A549 (cell line): ENCODE results near the gene C1QL3. TPM values are rescaled to one million over a fixed set of nuclear protein-coding genes. Genes with fewer than 3 reads are reported as not detected.

Source experiments
- ATAC-seq, 2 experiments: fragments of 200-7000 bp in 1 of 2; fragments of >200 bp in 1 of 2; cut with Nextera tagmentation in 1 of 2; cut with Tn5 transposase in 1 of 2; 3 replicates each; pipeline versions ENCODE4 v1.8.0 to v1.9.1; 2018 to 2020; ENCODE audit warnings: mild to moderate bottlenecking in 1 of 2, moderate library complexity in 1 of 2
- CTCF ChIA-PET: fragments of 300-600 bp; sonication (Branson Sonifier 250); formaldehyde crosslinking; extraction: SDS; loops from one replicate; lab custom pipeline; 2021; ENCODE audit warnings: antibody characterized with exemption, inconsistent platforms; lab: Yijun Ruan, JAX
- POLR2A ChIA-PET: fragments of 350-600 bp; formaldehyde crosslinking; extraction: SDS; loops from one replicate; lab custom pipeline; 2021; ENCODE audit warnings: antibody characterized with exemption, inconsistent platforms; lab: Yijun Ruan, JAX
- DNase-seq, 2 experiments: peaks; one replicate each; pipeline versions ENCODE4 v3.0.0 to v3.0.0-alpha.2; 2011 to 2016; ENCODE audit warnings: low read depth in 1 of 2, low spot score in 1 of 2
- FAIRE-seq: peaks from 2 replicates; lab custom pipeline; 2011; peaks lifted over from hg19 to GRCh38; lab: Jason Lieb, UNC
- H3K27ac ChIP-seq, 2 experiments: fragments of >200 bp; sonication (Bioruptor Twin); formaldehyde crosslinking; 3 replicates each; pipeline ENCODE4 v1.5.1; 2016 to 2017
- H3K4me1 ChIP-seq: fragments of >200 bp; sonication (Bioruptor Twin); formaldehyde crosslinking; 3 replicates; pipeline ENCODE4 v1.6.1; 2016
- H3K4me2 ChIP-seq: fragments of >200 bp; sonication (Bioruptor Twin); formaldehyde crosslinking; 3 replicates; pipeline ENCODE4 v1.6.1; 2016
- H3K4me3 ChIP-seq: fragments of >200 bp; sonication (Bioruptor Twin); formaldehyde crosslinking; 3 replicates; pipeline ENCODE4 v1.5.1; 2016
- H3K9me3 ChIP-seq: fragments of >200 bp; sonication (Bioruptor Twin); formaldehyde crosslinking; 3 replicates; pipeline ENCODE4 v1.6.1; 2016
- CBX2 ChIP-seq: fragments of 200-600 bp; sonication (generic); IDR thresholded peaks from 2 replicates; pipeline ENCODE4 v1.6.1; 2016; ENCODE audit warnings: low read depth, mild to moderate bottlenecking, borderline replicate concordance
- CHD2 ChIP-seq: fragments of 150-350 bp; IDR thresholded peaks from 2 replicates; pipeline ENCODE4 v1.6.1; 2014; ENCODE audit warnings: low read length; ENCODE audit not compliant: partially characterized antibody
- ESRRA ChIP-seq: fragments of 150-350 bp; IDR thresholded peaks from 2 replicates; pipeline ENCODE4 v1.6.1; 2014; ENCODE audit warnings: mild to moderate bottlenecking, low read length, borderline replicate concordance
- FOSB ChIP-seq: fragments of 250-450 bp; sonication (Bioruptor Pico); IDR thresholded peaks from 2 replicates; pipeline ENCODE4 v1.5.0; 2020; ENCODE audit warnings: mild to moderate bottlenecking, moderate library complexity
- FOXS1 ChIP-seq: fragments of 250-450 bp; sonication (Bioruptor Pico); IDR thresholded peaks from 2 replicates; pipeline ENCODE4 v1.5.0; 2020; ENCODE audit warnings: mild to moderate bottlenecking, moderate library complexity
- HDAC2 ChIP-seq: fragments of 200-600 bp; sonication (generic); IDR thresholded peaks from 2 replicates; pipeline ENCODE4 v1.6.1; 2016
- HEYL ChIP-seq: fragments of 250-450 bp; sonication (Bioruptor Pico); IDR thresholded peaks from 2 replicates; pipeline ENCODE4 v1.8.0; 2021; ENCODE audit warnings: mild to moderate bottlenecking, moderate library complexity
- HOXA7 ChIP-seq: fragments of 250-450 bp; sonication (Bioruptor Pico); IDR thresholded peaks from 2 replicates; pipeline ENCODE4 v1.5.0; 2020; ENCODE audit warnings: mild to moderate bottlenecking, moderate library complexity
- HOXB5 ChIP-seq: fragments of 250-450 bp; sonication (Bioruptor Pico); IDR thresholded peaks from 2 replicates; pipeline ENCODE4 v1.5.0; 2020; ENCODE audit warnings: mild to moderate bottlenecking, moderate library complexity
- JUN ChIP-seq, 2 experiments: fragments of >200 bp; sonication (Bioruptor Twin); formaldehyde crosslinking; IDR thresholded peaks; 2 replicates in 1 of 2; 3 replicates in 1 of 2; pipeline ENCODE4 v1.6.1; 2016 to 2017
- JUNB ChIP-seq: fragments of >200 bp; sonication (Bioruptor Twin); formaldehyde crosslinking; IDR thresholded peaks from 2 replicates; pipeline ENCODE4 v1.6.1; 2016
- KDM1A ChIP-seq: fragments of 200-600 bp; sonication (generic); IDR thresholded peaks from 2 replicates; pipeline ENCODE4 v1.6.1; 2016; ENCODE audit warnings: low read depth, mild to moderate bottlenecking
- RAD21 ChIP-seq, 2 experiments: fragments of >200 bp in 1 of 2; sonication (Bioruptor Twin) in 1 of 2; formaldehyde crosslinking in 1 of 2; IDR thresholded peaks in 1 of 2; conservative IDR thresholded peaks in 1 of 2; 2 replicates in 1 of 2; 3 replicates in 1 of 2; pipeline ENCODE4 v1.6.1; 2012 to 2018; ENCODE audit warnings: inconsistent platforms in 1 of 2
- RCOR1 ChIP-seq: fragments of 150-350 bp; IDR thresholded peaks from 2 replicates; pipeline ENCODE4 v1.6.1; 2014; ENCODE audit warnings: antibody characterized with exemption, low read length, low read depth
- SMC3 ChIP-seq: fragments of >200 bp; sonication (Bioruptor Twin); formaldehyde crosslinking; IDR thresholded peaks from 3 replicates; pipeline ENCODE4 v1.6.1; 2018; ENCODE audit warnings: inconsistent platforms
- SREBF2 ChIP-seq: fragments of 450-650 bp; IDR thresholded peaks from 2 replicates; pipeline ENCODE4 v1.6.1; 2014; ENCODE audit warnings: mild to moderate bottlenecking, moderate library complexity
- TFCP2L1 ChIP-seq: fragments of 250-450 bp; sonication (Bioruptor Pico); IDR thresholded peaks from 2 replicates; pipeline ENCODE4 v1.5.0; 2021; ENCODE audit warnings: mild to moderate bottlenecking
- TP53 ChIP-seq: fragments of 250-450 bp; sonication (Bioruptor Pico); IDR thresholded peaks from 2 replicates; pipeline ENCODE4 v1.5.0; 2021; ENCODE audit warnings: mild to moderate bottlenecking, moderate library complexity
- ZC3H11A ChIP-seq: fragments of 450-650 bp; IDR thresholded peaks from 2 replicates; pipeline ENCODE4 v1.6.1; 2014; ENCODE audit warnings: antibody characterized with exemption, mild to moderate bottlenecking
- ZSCAN20 ChIP-seq: fragments of 250-450 bp; sonication (Bioruptor Pico); IDR thresholded peaks from 2 replicates; pipeline ENCODE4 v1.8.0; 2022; ENCODE audit warnings: mild to moderate bottlenecking, moderate library complexity
- WGBS: methylation state at CpG from one replicate; pipeline ENCODE4 v1.1.6; 2017; ENCODE audit errors: missing lambda C conversion rate; 5-methylcytosine and 5-hydroxymethylcytosine counted together
- polyA plus RNA-seq, 4 experiments: library from polyadenylated mRNA; depleted of rRNA in 3 of 4; stranded (reverse); fragments of >200 nt; fragmentation: RNase III in 1 of 4; extraction: RNeasy Plus Mini Kit Qiagen cat#74134 plus additional on column Dnase treatment in 1 of 4; gene quantifications; 2 replicates in 3 of 4; 3 replicates in 1 of 4; pipeline ENCODE4 v1.2.3, GENCODE V29; 2011 to 2017
- TF ChIP-seq, protein P1 (sequence below): fragments of >200 bp; sonication (Bioruptor Twin); formaldehyde crosslinking; IDR thresholded peaks from 2 replicates; pipeline ENCODE4 v1.6.1; 2016
- TF ChIP-seq, protein P2 (sequence below): fragments of 250-450 bp; sonication (Bioruptor Pico); IDR thresholded peaks from 2 replicates; pipeline ENCODE4 v1.5.0; 2021; ENCODE audit warnings: mild to moderate bottlenecking, moderate library complexity, borderline replicate concordance
- TF ChIP-seq, protein P3 (sequence below): IDR thresholded peaks from 2 replicates; pipeline ENCODE4 v1.6.1; 2012
- TF ChIP-seq, protein P4 (sequence below): IDR thresholded peaks from 2 replicates; pipeline ENCODE4 v1.6.1; 2012; ENCODE audit warnings: low read depth, borderline replicate concordance
- TF ChIP-seq, protein P5 (sequence below): IDR thresholded peaks from 2 replicates; pipeline ENCODE4 v1.6.1; 2012
- TF ChIP-seq, protein P6 (sequence below): fragments of 150-350 bp; IDR thresholded peaks from 2 replicates; pipeline ENCODE4 v1.6.1; 2014; ENCODE audit warnings: low read depth, mild to moderate bottlenecking, low read length
- TF ChIP-seq, protein P7 (sequence below): fragments of 450-650 bp; IDR thresholded peaks from 2 replicates; pipeline ENCODE4 v1.6.1; 2014; ENCODE audit warnings: antibody characterized with exemption

The C1QL3 gene
- polyA plus RNA-seq, 2 of the 4 experiments (the other 2 are of a cell fraction): not detected

DNA sequence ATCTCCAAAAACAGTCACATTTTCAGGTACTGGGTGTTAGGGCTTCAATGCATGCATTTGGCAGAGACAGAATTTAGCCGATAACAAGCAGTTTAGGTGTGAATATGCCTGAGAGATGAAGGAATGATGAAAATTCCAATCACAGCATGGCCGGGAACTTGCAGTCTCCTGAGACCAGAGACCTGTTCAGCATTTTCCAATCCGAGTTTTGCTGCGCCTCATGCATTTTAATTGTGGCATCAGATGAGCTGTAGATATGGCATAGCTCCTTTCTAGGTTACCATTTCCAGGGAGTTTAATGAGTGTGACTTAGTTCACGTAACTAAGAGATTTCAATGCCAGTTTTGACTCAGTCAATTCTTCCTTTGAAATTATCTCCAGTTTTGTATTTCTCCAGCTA, 14.5 kb upstream of the C1QL3 start:
- 80% methylated on average over 5 of the region's 5 CpGs for WGBS
- ATAC-seq: no peak

DNA sequence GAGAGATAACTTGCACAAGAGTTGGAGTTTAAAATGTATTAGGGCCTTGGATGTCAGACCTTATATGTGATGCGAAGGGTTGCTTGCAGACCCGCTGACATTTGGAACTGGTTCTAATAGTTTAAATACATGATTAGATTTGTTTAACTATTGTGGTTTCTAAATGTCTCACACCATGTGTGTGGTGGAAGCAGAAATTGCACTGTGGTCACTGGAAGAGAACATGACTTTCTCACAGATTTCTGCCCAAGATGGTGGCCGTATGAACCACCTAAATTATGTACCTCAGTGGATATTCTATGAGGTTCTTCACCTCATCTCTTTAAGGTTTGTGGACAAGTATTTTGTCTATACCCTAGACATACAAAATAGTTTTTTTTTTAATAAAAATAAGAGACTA, 8.2 kb upstream of the C1QL3 start:
- TF ChIP-seq SREBF2 (no peak), FOXS1 (CRISPR knock-in tag) (no peak), ZC3H11A (no peak), TFCP2L1 (CRISPR knock-in tag) (no peak), ESRRA (no peak), FOSB (CRISPR knock-in tag) (no peak), HOXA7 (CRISPR knock-in tag) (no peak), TP53 (CRISPR knock-in tag) (no peak), CBX2 (no peak), ZSCAN20 (CRISPR knock-in tag) (no peak), JUNB (no peak)
- TF ChIP-seq, protein P1, sequence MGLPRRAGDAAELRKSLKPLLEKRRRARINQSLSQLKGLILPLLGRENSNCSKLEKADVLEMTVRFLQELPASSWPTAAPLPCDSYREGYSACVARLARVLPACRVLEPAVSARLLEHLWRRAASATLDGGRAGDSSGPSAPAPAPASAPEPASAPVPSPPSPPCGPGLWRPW: no peak
- TF ChIP-seq, protein P2, sequence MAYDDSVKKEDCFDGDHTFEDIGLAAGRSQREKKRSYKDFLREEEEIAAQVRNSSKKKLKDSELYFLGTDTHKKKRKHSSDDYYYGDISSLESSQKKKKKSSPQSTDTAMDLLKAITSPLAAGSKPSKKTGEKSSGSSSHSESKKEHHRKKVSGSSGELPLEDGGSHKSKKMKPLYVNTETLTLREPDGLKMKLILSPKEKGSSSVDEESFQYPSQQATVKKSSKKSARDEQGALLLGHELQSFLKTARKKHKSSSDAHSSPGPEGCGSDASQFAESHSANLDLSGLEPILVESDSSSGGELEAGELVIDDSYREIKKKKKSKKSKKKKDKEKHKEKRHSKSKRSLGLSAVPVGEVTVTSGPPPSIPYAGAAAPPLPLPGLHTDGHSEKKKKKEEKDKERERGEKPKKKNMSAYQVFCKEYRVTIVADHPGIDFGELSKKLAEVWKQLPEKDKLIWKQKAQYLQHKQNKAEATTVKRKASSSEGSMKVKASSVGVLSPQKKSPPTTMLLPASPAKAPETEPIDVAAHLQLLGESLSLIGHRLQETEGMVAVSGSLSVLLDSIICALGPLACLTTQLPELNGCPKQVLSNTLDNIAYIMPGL: no peak
- TF ChIP-seq, protein P3, sequence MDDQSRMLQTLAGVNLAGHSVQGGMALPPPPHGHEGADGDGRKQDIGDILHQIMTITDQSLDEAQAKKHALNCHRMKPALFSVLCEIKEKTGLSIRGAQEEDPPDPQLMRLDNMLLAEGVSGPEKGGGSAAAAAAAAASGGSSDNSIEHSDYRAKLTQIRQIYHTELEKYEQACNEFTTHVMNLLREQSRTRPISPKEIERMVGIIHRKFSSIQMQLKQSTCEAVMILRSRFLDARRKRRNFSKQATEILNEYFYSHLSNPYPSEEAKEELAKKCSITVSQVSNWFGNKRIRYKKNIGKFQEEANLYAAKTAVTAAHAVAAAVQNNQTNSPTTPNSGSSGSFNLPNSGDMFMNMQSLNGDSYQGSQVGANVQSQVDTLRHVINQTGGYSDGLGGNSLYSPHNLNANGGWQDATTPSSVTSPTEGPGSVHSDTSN: no peak
- TF ChIP-seq, protein P4, sequence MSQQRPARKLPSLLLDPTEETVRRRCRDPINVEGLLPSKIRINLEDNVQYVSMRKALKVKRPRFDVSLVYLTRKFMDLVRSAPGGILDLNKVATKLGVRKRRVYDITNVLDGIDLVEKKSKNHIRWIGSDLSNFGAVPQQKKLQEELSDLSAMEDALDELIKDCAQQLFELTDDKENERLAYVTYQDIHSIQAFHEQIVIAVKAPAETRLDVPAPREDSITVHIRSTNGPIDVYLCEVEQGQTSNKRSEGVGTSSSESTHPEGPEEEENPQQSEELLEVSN: no peak
- FAIRE-seq (no peak), DNase-seq (no peak), ATAC-seq (no peak)
- H3K9me3 ChIP-seq: no peaks in the 10 kb centered on the region
- no peaks in the 10 kb centered on the region for H3K4me1 ChIP-seq
- CTCF ChIA-PET: interaction anchor here (0.9 to 2.8 kb wide), 2 partner anchors 15 to 650 kb away, joined by 3 to 10 read pairs; no protein-coding TSS in a partner anchor
- POLR2A ChIA-PET: no interaction called here
- WGBS: 69% methylated on average over 3 of the region's 3 CpGs
- no peak overlapping the region for H3K4me3 ChIP-seq
- H3K27ac ChIP-seq: no peak overlapping the region
- no peak overlapping the region for H3K4me2 ChIP-seq

More for the DNA sequence above, 14.5 kb upstream of the C1QL3 start:
- Histone ChIP-seq H3K9me3 (no peaks in the 10 kb centered on the region), H3K27ac (no peak overlapping the region), H3K4me2 (no peak overlapping the region), H3K4me1 (no peaks in the 10 kb centered on the region), H3K4me3 (no peak overlapping the region)
- DNase-seq: no peak
- CTCF ChIA-PET: interaction anchor here (0.6 to 1.9 kb wide), 2 partner anchors 9 to 113 kb away, joined by 3 to 5 read pairs; no protein-coding TSS in a partner anchor
- TF ChIP-seq KDM1A (no peak), RCOR1 (no peak), HOXB5 (CRISPR knock-in tag) (no peak), HDAC2 (no peak), JUN (IDR thresholded peaks at IDR 0.05) (no peak), CHD2 (no peak), SMC3 (no peak), CBX2 (no peak), RAD21 (conservative IDR thresholded peaks at IDR 0.05 in 1 of 2, IDR thresholded peaks at IDR 0.05 in 1 of 2) (no peak), ESRRA (no peak), HEYL (no peak)
- TF ChIP-seq, protein P2: no peak
- TF ChIP-seq, protein P5, sequence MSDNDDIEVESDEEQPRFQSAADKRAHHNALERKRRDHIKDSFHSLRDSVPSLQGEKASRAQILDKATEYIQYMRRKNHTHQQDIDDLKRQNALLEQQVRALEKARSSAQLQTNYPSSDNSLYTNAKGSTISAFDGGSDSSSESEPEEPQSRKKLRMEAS: no peak
- TF ChIP-seq, protein P4: no peak
- TF ChIP-seq, protein P6, sequence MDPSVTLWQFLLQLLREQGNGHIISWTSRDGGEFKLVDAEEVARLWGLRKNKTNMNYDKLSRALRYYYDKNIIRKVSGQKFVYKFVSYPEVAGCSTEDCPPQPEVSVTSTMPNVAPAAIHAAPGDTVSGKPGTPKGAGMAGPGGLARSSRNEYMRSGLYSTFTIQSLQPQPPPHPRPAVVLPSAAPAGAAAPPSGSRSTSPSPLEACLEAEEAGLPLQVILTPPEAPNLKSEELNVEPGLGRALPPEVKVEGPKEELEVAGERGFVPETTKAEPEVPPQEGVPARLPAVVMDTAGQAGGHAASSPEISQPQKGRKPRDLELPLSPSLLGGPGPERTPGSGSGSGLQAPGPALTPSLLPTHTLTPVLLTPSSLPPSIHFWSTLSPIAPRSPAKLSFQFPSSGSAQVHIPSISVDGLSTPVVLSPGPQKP: no peak
- TF ChIP-seq, protein P7, sequence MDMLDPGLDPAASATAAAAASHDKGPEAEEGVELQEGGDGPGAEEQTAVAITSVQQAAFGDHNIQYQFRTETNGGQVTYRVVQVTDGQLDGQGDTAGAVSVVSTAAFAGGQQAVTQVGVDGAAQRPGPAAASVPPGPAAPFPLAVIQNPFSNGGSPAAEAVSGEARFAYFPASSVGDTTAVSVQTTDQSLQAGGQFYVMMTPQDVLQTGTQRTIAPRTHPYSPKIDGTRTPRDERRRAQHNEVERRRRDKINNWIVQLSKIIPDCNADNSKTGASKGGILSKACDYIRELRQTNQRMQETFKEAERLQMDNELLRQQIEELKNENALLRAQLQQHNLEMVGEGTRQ: no peak
- POLR2A ChIA-PET: no interaction called here
- no peak for FAIRE-seq
